Neural crest cell (in vitro differentiated cells): ENCODE data around the gene HBQ1. TPM values are rescaled to one million over a fixed set of nuclear protein-coding genes. Genes with fewer than 3 reads are reported as not detected.
"Not testable (repeated sequence)": the region's sequence is repeated elsewhere in the genome, so short reads cannot be mapped to it uniquely, and the experiment has no call there.

Experiments
- DNase-seq: peaks from one replicate; pipeline ENCODE4 v3.0.0; 2021; ENCODE audit warnings: low read depth, mixed read lengths, low spot score
- H3K27ac Mint-ChIP-seq: one replicate; pipeline ENCODE4 v1.8.0; 2021; ENCODE audit warnings: mild to moderate bottlenecking, mixed read lengths; ENCODE audit not compliant: unreplicated experiment
- H3K27me3 Mint-ChIP-seq: 2 replicates; pipeline ENCODE4 v1.8.0; 2021; ENCODE audit warnings: low read depth, mild to moderate bottlenecking, mixed read lengths
- H3K36me3 Mint-ChIP-seq: 2 replicates; pipeline ENCODE4 v1.8.0; 2021; ENCODE audit warnings: low read depth, mild to moderate bottlenecking, mixed read lengths
- H3K4me1 Mint-ChIP-seq: 2 replicates; pipeline ENCODE4 v1.8.0; 2021; ENCODE audit warnings: mixed read lengths
- H3K4me3 Mint-ChIP-seq: one replicate; pipeline ENCODE4 v1.8.0; 2021; ENCODE audit warnings: mild to moderate bottlenecking, mixed read lengths
- H3K9me3 Mint-ChIP-seq: 2 replicates; pipeline ENCODE4 v1.8.0; 2021; ENCODE audit warnings: mixed read lengths
- CTCF ChIP-seq: fragments of 200-600 bp; sonication (generic); conservative IDR thresholded peaks from 2 replicates; pipeline ENCODE4 v1.5.0; 2021; ENCODE audit warnings: antibody characterized with exemption, mild to moderate bottlenecking
- total RNA-seq: library from RNA; stranded (reverse); gene quantifications from 2 replicates; pipeline ENCODE4 v1.2.1, GENCODE V29; 2021

The HBQ1 gene
- total RNA-seq, 1 donor from 2014 or later: 1.8 TPM

GRCh38 chr16:169014-169413 lies 11.2 kb upstream of the HBQ1 start:
- DNase-seq: no peak
- H3K4me1 Mint-ChIP-seq: no peaks in the 10 kb centered on the region
- H3K27ac Mint-ChIP-seq: no peak overlapping the region
- no peaks in the 10 kb centered on the region for H3K36me3 Mint-ChIP-seq
- H3K9me3 Mint-ChIP-seq: no peaks in the 10 kb centered on the region
- H3K4me3 Mint-ChIP-seq: no peak overlapping the region
- no peak for TF ChIP-seq CTCF
- peaks cover 81% of the 10 kb centered on the region for H3K27me3 Mint-ChIP-seq

DNA sequence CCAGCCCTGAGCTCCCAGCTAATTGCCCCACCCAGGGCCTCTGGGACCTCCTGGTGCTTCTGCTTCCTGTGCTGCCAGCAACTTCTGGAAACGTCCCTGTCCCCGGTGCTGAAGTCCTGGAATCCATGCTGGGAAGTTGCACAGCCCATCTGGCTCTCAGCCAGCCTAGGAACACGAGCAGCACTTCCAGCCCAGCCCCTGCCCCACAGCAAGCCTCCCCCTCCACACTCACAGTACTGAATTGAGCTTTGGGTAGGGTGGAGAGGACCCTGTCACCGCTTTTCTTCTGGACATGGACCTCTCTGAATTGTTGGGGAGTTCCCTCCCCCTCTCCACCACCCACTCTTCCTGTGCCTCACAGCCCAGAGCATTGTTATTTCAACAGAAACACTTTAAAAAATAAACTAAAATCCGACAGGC lies 10.2 kb upstream of the HBQ1 start:
- not testable (repeated sequence) for H3K27ac Mint-ChIP-seq, H3K4me1 Mint-ChIP-seq, H3K9me3 Mint-ChIP-seq, DNase-seq, H3K4me3 Mint-ChIP-seq, H3K36me3 Mint-ChIP-seq
- H3K27me3 Mint-ChIP-seq: peaks cover 89% of the 10 kb centered on the region

- TF ChIP-seq CTCF: no peak
- Mint-ChIP-seq H3K9me3 (no peaks in the 10 kb centered on the region), H3K4me1 (no peaks in the 10 kb centered on the region), H3K27me3 (peaks cover 89% of the 10 kb centered on the region), H3K27ac (no peak overlapping the region), H3K36me3 (no peaks in the 10 kb centered on the region), H3K4me3 (no peak overlapping the region)
- no peak for DNase-seq
These were observed 9.5 kb upstream of the HBQ1 start for GRCh38 chr16:170788-171187.

- not testable (repeated sequence) for H3K36me3 Mint-ChIP-seq, H3K4me3 Mint-ChIP-seq, DNase-seq, H3K9me3 Mint-ChIP-seq, H3K27ac Mint-ChIP-seq, H3K4me1 Mint-ChIP-seq
- H3K27me3 Mint-ChIP-seq: peaks cover 84% of the 10 kb centered on the region
These were observed 7.8 kb upstream of the HBQ1 start, which contains the start of gene HBA2 for GRCh38 chr16:172374-172941. Gene HBA2 (plus strand): TSS chr16:172876. CDS start chr16:172913, 37 bp downstream.

DNA sequence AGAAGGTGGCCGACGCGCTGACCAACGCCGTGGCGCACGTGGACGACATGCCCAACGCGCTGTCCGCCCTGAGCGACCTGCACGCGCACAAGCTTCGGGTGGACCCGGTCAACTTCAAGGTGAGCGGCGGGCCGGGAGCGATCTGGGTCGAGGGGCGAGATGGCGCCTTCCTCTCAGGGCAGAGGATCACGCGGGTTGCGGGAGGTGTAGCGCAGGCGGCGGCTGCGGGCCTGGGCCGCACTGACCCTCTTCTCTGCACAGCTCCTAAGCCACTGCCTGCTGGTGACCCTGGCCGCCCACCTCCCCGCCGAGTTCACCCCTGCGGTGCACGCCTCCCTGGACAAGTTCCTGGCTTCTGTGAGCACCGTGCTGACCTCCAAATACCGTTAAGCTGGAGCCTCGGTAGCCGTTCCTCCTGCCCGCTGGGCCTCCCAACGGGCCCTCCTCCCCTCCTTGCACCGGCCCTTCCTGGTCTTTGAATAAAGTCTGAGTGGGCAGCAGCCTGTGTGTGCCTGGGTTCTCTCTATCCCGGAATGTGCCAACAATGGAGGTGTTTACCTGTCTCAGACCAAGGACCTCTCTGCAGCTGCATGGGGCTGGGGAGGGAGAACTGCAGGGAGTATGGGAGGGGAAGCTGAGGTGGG lies 6.9 kb upstream of the HBQ1 start:
- H3K9me3 Mint-ChIP-seq, DNase-seq, H3K4me3 Mint-ChIP-seq, H3K4me1 Mint-ChIP-seq, H3K27ac Mint-ChIP-seq, H3K36me3 Mint-ChIP-seq: not testable (repeated sequence)
- peaks cover 84% of the 10 kb centered on the region for H3K27me3 Mint-ChIP-seq

DNA sequence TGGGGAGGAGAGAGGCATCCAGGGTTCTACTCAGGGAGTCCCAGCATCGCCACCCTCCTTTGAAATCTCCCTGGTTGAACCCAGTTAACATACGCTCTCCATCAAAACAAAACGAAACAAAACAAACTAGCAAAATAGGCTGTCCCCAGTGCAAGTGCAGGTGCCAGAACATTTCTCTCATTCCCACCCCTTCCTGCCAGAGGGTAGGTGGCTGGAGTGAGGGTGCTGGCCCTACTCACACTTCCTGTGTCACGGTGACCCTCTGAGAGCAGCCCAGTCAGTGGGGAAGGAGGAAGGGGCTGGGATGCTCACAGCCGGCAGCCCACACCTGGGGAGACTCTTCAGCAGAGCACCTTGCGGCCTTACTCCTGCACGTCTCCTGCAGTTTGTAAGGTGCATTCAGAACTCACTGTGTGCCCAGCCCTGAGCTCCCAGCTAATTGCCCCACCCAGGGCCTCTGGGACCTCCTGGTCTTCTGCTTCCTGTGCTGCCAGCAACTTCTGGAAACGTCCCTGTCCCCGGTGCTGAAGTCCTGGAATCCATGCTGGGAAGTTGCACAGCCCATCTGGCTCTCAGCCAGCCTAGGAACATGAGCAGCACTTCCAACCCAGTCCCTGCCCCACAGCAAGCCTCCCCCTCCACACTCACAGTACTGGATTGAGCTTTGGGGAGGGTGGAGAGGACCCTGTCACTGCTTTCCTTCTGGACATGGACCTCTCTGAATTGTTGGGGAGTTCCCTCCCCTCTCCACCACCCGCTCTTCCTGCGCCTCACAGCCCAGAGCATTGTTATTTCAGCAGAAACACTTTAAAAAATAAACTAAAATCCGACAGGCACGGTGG lies 6.1 kb upstream of the HBQ1 start:
- H3K27me3 Mint-ChIP-seq: peaks cover 84% of the 10 kb centered on the region
- not testable (repeated sequence) for DNase-seq, H3K4me1 Mint-ChIP-seq, H3K9me3 Mint-ChIP-seq, H3K27ac Mint-ChIP-seq, H3K36me3 Mint-ChIP-seq
- peak overlapping the region; percentile 75 for H3K4me3 Mint-ChIP-seq

DNA sequence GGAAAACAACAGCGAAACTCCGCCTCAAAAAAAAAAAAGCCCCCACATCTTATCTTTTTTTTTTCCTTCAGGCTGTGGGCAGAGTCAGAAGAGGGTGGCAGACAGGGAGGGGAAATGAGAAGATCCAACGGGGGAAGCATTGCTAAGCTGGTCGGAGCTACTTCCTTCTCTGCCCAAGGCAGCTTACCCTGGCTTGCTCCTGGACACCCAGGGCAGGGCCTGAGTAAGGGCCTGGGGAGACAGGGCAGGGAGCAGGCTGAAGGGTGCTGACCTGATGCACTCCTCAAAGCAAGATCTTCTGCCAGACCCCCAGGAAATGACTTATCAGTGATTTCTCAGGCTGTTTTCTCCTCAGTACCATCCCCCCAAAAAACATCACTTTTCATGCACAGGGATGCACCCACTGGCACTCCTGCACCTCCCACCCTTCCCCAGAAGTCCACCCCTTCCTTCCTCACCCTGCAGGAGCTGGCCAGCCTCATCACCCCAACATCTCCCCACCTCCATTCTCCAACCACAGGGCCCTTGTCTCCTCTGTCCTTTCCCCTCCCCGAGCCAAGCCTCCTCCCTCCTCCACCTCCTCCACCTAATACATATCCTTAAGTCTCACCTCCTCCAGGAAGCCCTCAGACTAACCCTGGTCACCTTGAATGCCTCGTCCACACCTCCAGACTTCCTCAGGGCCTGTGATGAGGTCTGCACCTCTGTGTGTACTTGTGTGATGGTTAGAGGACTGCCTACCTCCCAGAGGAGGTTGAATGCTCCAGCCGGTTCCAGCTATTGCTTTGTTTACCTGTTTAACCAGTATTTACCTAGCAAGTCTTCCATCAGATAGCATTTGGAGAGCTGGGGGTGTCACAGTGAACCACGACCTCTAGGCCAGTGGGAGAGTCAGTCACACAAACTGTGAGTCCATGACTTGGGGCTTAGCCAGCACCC lies 5.0 kb upstream of the HBQ1 start:
- no peaks in the 10 kb centered on the region for H3K9me3 Mint-ChIP-seq
- TF ChIP-seq CTCF: no peak
- H3K27me3 Mint-ChIP-seq: peaks cover 82% of the 10 kb centered on the region
- H3K36me3 Mint-ChIP-seq: peaks cover 2% of the 10 kb centered on the region
- peak overlapping the region; percentile 64 for H3K4me3 Mint-ChIP-seq
- H3K4me1 Mint-ChIP-seq: peaks cover 3% of the 10 kb centered on the region
- H3K27ac Mint-ChIP-seq: no peak overlapping the region
- DNase-seq: no peak

GRCh38 chr16:176006-176405 lies 4.3 kb upstream of the HBQ1 start:
- not testable (repeated sequence) for H3K9me3 Mint-ChIP-seq, H3K4me1 Mint-ChIP-seq, H3K36me3 Mint-ChIP-seq, H3K4me3 Mint-ChIP-seq, H3K27ac Mint-ChIP-seq, DNase-seq
- peaks cover 77% of the 10 kb centered on the region for H3K27me3 Mint-ChIP-seq

DNA sequence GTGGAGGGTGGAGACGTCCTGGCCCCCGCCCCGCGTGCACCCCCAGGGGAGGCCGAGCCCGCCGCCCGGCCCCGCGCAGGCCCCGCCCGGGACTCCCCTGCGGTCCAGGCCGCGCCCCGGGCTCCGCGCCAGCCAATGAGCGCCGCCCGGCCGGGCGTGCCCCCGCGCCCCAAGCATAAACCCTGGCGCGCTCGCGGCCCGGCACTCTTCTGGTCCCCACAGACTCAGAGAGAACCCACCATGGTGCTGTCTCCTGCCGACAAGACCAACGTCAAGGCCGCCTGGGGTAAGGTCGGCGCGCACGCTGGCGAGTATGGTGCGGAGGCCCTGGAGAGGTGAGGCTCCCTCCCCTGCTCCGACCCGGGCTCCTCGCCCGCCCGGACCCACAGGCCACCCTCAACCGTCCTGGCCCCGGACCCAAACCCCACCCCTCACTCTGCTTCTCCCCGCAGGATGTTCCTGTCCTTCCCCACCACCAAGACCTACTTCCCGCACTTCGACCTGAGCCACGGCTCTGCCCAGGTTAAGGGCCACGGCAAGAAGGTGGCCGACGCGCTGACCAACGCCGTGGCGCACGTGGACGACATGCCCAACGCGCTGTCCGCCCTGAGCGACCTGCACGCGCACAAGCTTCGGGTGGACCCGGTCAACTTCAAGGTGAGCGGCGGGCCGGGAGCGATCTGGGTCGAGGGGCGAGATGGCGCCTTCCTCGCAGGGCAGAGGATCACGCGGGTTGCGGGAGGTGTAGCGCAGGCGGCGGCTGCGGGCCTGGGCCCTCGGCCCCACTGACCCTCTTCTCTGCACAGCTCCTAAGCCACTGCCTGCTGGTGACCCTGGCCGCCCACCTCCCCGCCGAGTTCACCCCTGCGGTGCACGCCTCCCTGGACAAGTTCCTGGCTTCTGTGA lies 3.5 kb upstream of the HBQ1 start, which contains the start of gene HBA1:
TSS of gene HBA1 (plus strand) at position 204 of the 906 bp plus-strand sequence. CDS start at position 241, 37 bp downstream.
- H3K4me1 Mint-ChIP-seq, H3K36me3 Mint-ChIP-seq, H3K27ac Mint-ChIP-seq, DNase-seq, H3K9me3 Mint-ChIP-seq: not testable (repeated sequence)
- Mint-ChIP-seq H3K4me3 (peak within 1 kb of the TSS; percentile 74), H3K27me3 (peaks cover 73% of the 10 kb centered on the region)
